K562 (cell line): ENCODE measurements around the gene LRP3. TPM values are rescaled to one million over a fixed set of nuclear protein-coding genes. Genes with fewer than 3 reads are reported as not detected.

Source experiments
- ATAC-seq: fragments of 200-7000 bp; cut with Tn5 transposase; 3 replicates; pipeline ENCODE4 v1.9.1; 2020; ENCODE audit warnings: moderate library complexity
- BruUV-seq: library from RNA; stranded (reverse); fragments of 400-500 nt; replicated peaks from 2 replicates; lab custom pipeline; 2021; lab: Mats Ljungman, UMichigan
- CTCF ChIA-PET: fragments of 300-600 bp; formaldehyde crosslinking; extraction: SDS; loops from one replicate; lab custom pipeline; 2021; ENCODE audit warnings: low intra/inter-chr PET ratio; lab: Yijun Ruan, JAX
- POLR2A ChIA-PET: fragments of 300-600, 350-650 bp; sonication (Branson Sonifier 250); formaldehyde crosslinking; extraction: SDS; loops from one replicate; lab custom pipeline; 2021; ENCODE audit warnings: antibody characterized with exemption, inconsistent platforms; lab: Yijun Ruan, JAX
- DNase-seq, 4 experiments: peaks; one replicate each; pipeline versions ENCODE4 v3.0.0 to v3.0.0-alpha.2; 2011 to 2018; ENCODE audit warnings: low spot score in 3 of 4, mixed read lengths in 3 of 4; ENCODE audit errors: extremely low read depth in 1 of 4
- FAIRE-seq: peaks from 2 replicates; lab custom pipeline; 2011; peaks lifted over from hg19 to GRCh38; lab: Jason Lieb, UNC
- H2AFZ ChIP-seq: 2 replicates; pipeline ENCODE4 v1.6.0; 2011; ENCODE audit warnings: low read depth, low read length, control low read depth, inconsistent platforms
- H3K27ac ChIP-seq: fragments of 200-600 bp; 3 replicates; pipeline ENCODE4 v1.8.0; 2011; ENCODE audit warnings: low read depth, mild to moderate bottlenecking, control low read depth, inconsistent platforms, low read length, moderate library complexity, mixed read lengths; ENCODE audit errors: extremely low read depth
- H3K27me3 ChIP-seq, 2 experiments: fragments of 300-600 bp in 1 of 2; 2 replicates in 1 of 2; 3 replicates in 1 of 2; pipeline versions ENCODE4 v1.6.0 to v1.8.0; 2011; ENCODE audit warnings: inconsistent platforms in 2 of 2, low read length in 2 of 2, mild to moderate bottlenecking in 1 of 2, mixed read lengths in 1 of 2, moderate library complexity in 1 of 2; ENCODE audit not compliant: control insufficient read depth in 2 of 2, insufficient read depth in 2 of 2
- H3K36me3 ChIP-seq: fragments of 300-600 bp; 3 replicates; pipeline ENCODE4 v1.8.0; 2011; ENCODE audit warnings: mild to moderate bottlenecking, low read length, inconsistent platforms; ENCODE audit not compliant: control insufficient read depth, insufficient read depth
- H3K4me1 ChIP-seq, 2 experiments: fragments of 200-600 bp in 1 of 2; replicated peaks in 1 of 2; 2 replicates in 1 of 2; 3 replicates in 1 of 2; pipeline versions ENCODE4 v1.5.1 to v1.8.0; 2011; ENCODE audit warnings: inconsistent platforms in 2 of 2, low read length in 2 of 2, mild to moderate bottlenecking in 1 of 2, mixed read lengths in 1 of 2, moderate library complexity in 1 of 2; ENCODE audit not compliant: control insufficient read depth in 2 of 2, insufficient read depth in 2 of 2
- H3K4me2 ChIP-seq: 2 replicates; pipeline ENCODE4 v1.6.1; 2011; ENCODE audit warnings: low read length, control low read depth, inconsistent platforms, mixed read lengths; ENCODE audit not compliant: insufficient read depth
- H3K4me3 ChIP-seq: fragments of 200-600 bp; sonication (generic), shearing (Covaris generic); 2 replicates; pipeline ENCODE4 v1.5.1; 2016; ENCODE audit warnings: control low read depth, inconsistent platforms
- H3K79me2 ChIP-seq: fragments of 200-600 bp; 3 replicates; pipeline ENCODE4 v1.8.0; 2011; ENCODE audit warnings: low read length, inconsistent platforms; ENCODE audit not compliant: control insufficient read depth, insufficient read depth
- H3K9ac ChIP-seq, 2 experiments: 2 replicates each; pipeline versions ENCODE4 v1.6.0 to v1.6.1; 2011; ENCODE audit warnings: low read depth in 2 of 2, low read length in 2 of 2, control low read depth in 1 of 2, inconsistent platforms in 1 of 2, mild to moderate bottlenecking in 1 of 2, mixed read lengths in 1 of 2; ENCODE audit not compliant: insufficient read depth in 1 of 2
- H3K9me1 ChIP-seq: one replicate; pipeline ENCODE4 v1.6.0; 2011; ENCODE audit warnings: inconsistent platforms, mild to moderate bottlenecking, low read length, moderate library complexity; ENCODE audit not compliant: control insufficient read depth, insufficient read depth
- H3K9me3 ChIP-seq: replicated peaks from 2 replicates; pipeline ENCODE4 v1.5.1; 2011; ENCODE audit warnings: low read depth, low read length, inconsistent platforms; ENCODE audit not compliant: control insufficient read depth, insufficient read depth
- H4K20me1 ChIP-seq: replicated peaks from 2 replicates; pipeline ENCODE4 v1.6.1; 2011; ENCODE audit warnings: low read length, inconsistent platforms, mixed read lengths; ENCODE audit not compliant: control insufficient read depth, insufficient read depth
- HBP1 ChIP-seq: fragments of 450-650 bp; formaldehyde crosslinking; IDR thresholded peaks from 2 replicates; pipeline ENCODE4 v1.4.0; 2022; ENCODE audit warnings: missing genetic modification characterization
- HOXB6 ChIP-seq: fragments of 250-450 bp; sonication (Bioruptor Pico); IDR thresholded peaks from 2 replicates; pipeline ENCODE4 v1.5.1; 2022; ENCODE audit warnings: mild to moderate bottlenecking, borderline replicate concordance
- KLF1 ChIP-seq: fragments of 450-650 bp; IDR thresholded peaks from 2 replicates; pipeline ENCODE4 v1.6.1; 2016; ENCODE audit warnings: missing genetic modification characterization, missing compliant biosample characterization
- MBD2 ChIP-seq: sonication (generic); IDR thresholded peaks from 2 replicates; pipeline ENCODE4 v1.6.1; 2016; ENCODE audit warnings: low read depth, borderline replicate concordance
- RB1 ChIP-seq: fragments of 450-650 bp; IDR thresholded peaks from 2 replicates; pipeline ENCODE4 v1.6.1; 2017; ENCODE audit warnings: low read depth, mild to moderate bottlenecking
- WGBS: fragments of 100-300 bp; shearing (Covaris generic); methylation state at CpG from one replicate; pipeline ENCODE4 v1.1.6; 2016; ENCODE audit warnings: low coverage, mixed read lengths; ENCODE audit not compliant: insufficient coverage; ENCODE audit errors: missing lambda C conversion rate; 5-methylcytosine and 5-hydroxymethylcytosine counted together
- in situ Hi-C: fragments of 300-500 bp; cut with MboI; formaldehyde crosslinking; loops from 4 replicates; pipeline ENCODE4 v1.15.0; 2018; ENCODE audit warnings: inconsistent platforms, mixed read lengths
- intact Hi-C: fragments of 100-400 bp; cut with micrococcal nuclease; formaldehyde crosslinking; loops from 2 replicates; pipeline ENCODE4 v1.14.2; 2022
- polyA plus RNA-seq, 8 experiments: library from polyadenylated mRNA; depleted of rRNA in 4 of 8; stranded (reverse) in 5 of 8; unstranded in 3 of 8; fragments of >200 nt; fragmentation: Nextera tagmentation in 2 of 8; fragmentation: Illumina TruSeq in 1 of 8; extraction: Ambion mirVana in 2 of 8; extraction: Trizol in 1 of 8; gene quantifications; 2 replicates each; pipeline versions ENCODE4 v1.2.1 to v1.2.3, GENCODE V29; 2011 to 2014; ENCODE audit warnings: inconsistent platforms in 1 of 8, missing spikeins in 1 of 8
- total RNA-seq, 7 experiments: library from RNA; depleted of rRNA in 6 of 7; stranded (reverse); fragments of >200 nt in 6 of 7; fragmentation: Illumina TruSeq in 2 of 7; extraction: Trizol in 2 of 7; gene quantifications; 2 replicates each; pipeline versions ENCODE4 v1.2.1 to v1.2.3, GENCODE V29; 2011 to 2021; ENCODE audit warnings: low replicate concordance in 1 of 7
- TF ChIP-seq, protein P1 (sequence below): fragments of 450-650 bp; IDR thresholded peaks from one replicate; pipeline ENCODE4 v1.6.1; 2018; ENCODE audit warnings: mild to moderate bottlenecking, moderate library complexity; ENCODE audit not compliant: partially characterized antibody
- TF ChIP-seq, protein P2 (sequence below): fragments of 450-650 bp; formaldehyde crosslinking; IDR thresholded peaks from 2 replicates; pipeline ENCODE4 v1.4.0; 2020; ENCODE audit warnings: mild to moderate bottlenecking, moderate library complexity

The LRP3 gene
- total and polyA plus RNA-seq, 9 of the 15 experiments (the other 6 are each of a cell fraction or from before 2014, with no cell fraction given), result 0.29 TPM; not detected in 8

GRCh38 chr19:33174186-33174585 lies 19.9 kb upstream of the LRP3 start:
- Histone ChIP-seq H3K9me3 (no peaks in the 10 kb centered on the region), H3K4me3 (no peak overlapping the region), H3K36me3 (no peaks in the 10 kb centered on the region), H4K20me1 (peaks cover 4% of the 10 kb centered on the region; the same call in 1 of the 2 replicates), H3K9me1 (no peaks in the 10 kb centered on the region), H3K27me3 (no peaks in the 10 kb centered on the region), H3K9ac (no peak overlapping the region), H3K4me2 (no peak overlapping the region), H3K27ac (no peak overlapping the region), H2AFZ (no peak overlapping the region), H3K79me2 (peaks cover 10% of the 10 kb centered on the region; the same call in 2 of the 3 replicates), H3K4me1 (peaks cover 12 to 30% of the 10 kb centered on the region in 2 experiments; a peak in 4 of 5 replicates)
- ChIA-PET CTCF (no interaction called here), POLR2A (interaction anchor here (0.7 to 1.4 kb wide), 2 partner anchors 9 to 12 kb away, joined by 3 read pairs; no protein-coding TSS in a partner anchor)
- in situ Hi-C loops, result no loop called here
- 80% methylated on average over 4 of the region's 5 CpGs for WGBS
- no peak for FAIRE-seq
- BruUV-seq, result no TSS peak
- no peak for DNase-seq
- intact Hi-C loops, result no loop called here
- no peak for ATAC-seq
- no peak for TF ChIP-seq KLF1 (tag)
- TF ChIP-seq MBD2, result no peak
- TF ChIP-seq HBP1, result no peak
- TF ChIP-seq, protein P1, sequence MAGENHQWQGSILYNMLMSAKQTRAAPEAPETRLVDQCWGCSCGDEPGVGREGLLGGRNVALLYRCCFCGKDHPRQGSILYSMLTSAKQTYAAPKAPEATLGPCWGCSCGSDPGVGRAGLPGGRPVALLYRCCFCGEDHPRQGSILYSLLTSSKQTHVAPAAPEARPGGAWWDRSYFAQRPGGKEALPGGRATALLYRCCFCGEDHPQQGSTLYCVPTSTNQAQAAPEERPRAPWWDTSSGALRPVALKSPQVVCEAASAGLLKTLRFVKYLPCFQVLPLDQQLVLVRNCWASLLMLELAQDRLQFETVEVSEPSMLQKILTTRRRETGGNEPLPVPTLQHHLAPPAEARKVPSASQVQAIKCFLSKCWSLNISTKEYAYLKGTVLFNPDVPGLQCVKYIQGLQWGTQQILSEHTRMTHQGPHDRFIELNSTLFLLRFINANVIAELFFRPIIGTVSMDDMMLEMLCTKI, result no peak
- no peak for TF ChIP-seq RB1
- TF ChIP-seq, protein P2, sequence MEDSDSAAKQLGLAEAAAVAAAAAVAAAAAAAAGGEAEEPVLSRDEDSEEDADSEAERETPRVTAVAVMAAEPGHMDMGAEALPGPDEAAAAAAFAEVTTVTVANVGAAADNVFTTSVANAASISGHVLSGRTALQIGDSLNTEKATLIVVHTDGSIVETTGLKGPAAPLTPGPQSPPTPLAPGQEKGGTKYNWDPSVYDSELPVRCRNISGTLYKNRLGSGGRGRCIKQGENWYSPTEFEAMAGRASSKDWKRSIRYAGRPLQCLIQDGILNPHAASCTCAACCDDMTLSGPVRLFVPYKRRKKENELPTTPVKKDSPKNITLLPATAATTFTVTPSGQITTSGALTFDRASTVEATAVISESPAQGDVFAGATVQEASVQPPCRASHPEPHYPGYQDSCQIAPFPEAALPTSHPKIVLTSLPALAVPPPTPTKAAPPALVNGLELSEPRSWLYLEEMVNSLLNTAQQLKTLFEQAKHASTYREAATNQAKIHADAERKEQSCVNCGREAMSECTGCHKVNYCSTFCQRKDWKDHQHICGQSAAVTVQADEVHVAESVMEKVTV, result no peak
- TF ChIP-seq HOXB6 (CRISPR knock-in tag), result no peak
